ENCODE results near the gene DCAF8. TPM values are rescaled to one million over a fixed set of nuclear protein-coding genes. Genes with fewer than 3 reads are reported as not detected.

The DCAF8 gene
- total and polyA plus RNA-seq, 3 donors from 2014 or later = 127 to 240 (median 233) TPM

DNA sequence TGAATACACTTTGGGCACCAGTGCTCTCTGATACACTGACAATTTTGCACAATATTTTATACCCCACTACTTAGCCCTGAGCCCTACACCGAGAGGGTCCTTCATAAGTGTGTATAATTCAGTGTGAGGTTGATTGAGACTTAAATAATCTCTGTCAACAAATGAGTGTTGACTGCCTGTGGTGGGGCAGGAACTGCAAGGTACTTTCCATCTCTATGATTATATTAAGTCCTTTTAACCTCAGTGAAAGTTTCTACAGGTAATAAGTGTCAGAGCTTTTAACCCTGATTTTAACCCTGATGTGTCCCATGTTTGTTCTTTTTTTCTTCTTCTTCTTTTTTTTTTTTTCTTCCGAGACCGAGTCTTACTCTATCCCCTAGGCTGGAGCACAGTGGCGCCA lies 66.2 kb downstream of the DCAF8 start:
- intact Hi-C loops (cut with DNase I; ENCODE audit: low total_unique reads) = loop anchor here (10.0 kb wide), 2 partner anchors 49 to 91 kb away; no protein-coding TSS in a partner anchor
- Histone ChIP-seq H3K36me3 (ENCODE audit: low read depth, missing control alignments) (no peaks in the 10 kb centered on the region), H3K4me3 (no peak overlapping the region), H3K4me1 (peaks cover 11% of the 10 kb centered on the region), H3K27ac (no peak overlapping the region), H3K27me3 (no peaks in the 10 kb centered on the region), H3K9me3 (no peaks in the 10 kb centered on the region)
- 83 to 90% methylated on average over 4 of the region's 4 CpGs for WGBS, 2 donors
- TF ChIP-seq, protein P1, sequence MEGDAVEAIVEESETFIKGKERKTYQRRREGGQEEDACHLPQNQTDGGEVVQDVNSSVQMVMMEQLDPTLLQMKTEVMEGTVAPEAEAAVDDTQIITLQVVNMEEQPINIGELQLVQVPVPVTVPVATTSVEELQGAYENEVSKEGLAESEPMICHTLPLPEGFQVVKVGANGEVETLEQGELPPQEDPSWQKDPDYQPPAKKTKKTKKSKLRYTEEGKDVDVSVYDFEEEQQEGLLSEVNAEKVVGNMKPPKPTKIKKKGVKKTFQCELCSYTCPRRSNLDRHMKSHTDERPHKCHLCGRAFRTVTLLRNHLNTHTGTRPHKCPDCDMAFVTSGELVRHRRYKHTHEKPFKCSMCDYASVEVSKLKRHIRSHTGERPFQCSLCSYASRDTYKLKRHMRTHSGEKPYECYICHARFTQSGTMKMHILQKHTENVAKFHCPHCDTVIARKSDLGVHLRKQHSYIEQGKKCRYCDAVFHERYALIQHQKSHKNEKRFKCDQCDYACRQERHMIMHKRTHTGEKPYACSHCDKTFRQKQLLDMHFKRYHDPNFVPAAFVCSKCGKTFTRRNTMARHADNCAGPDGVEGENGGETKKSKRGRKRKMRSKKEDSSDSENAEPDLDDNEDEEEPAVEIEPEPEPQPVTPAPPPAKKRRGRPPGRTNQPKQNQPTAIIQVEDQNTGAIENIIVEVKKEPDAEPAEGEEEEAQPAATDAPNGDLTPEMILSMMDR (IDR thresholded peaks at IDR 0.05) = no peak
- no peak for TF ChIP-seq POLR2A (IDR thresholded peaks at IDR 0.05)
- DNase-seq = no peak

DNA sequence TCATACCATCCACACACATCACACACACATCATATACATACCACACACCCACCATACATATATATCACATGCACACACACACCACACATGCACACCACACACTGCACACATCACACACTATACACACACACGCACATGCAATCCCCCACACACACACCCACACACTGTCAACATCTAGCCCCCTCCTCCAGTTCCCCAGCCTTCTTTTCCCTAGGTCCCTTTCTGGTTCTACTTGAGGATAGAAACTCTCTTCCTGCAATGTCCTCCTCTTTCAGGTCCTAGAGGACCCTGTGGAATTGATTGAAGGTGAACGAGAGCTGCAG lies 67.7 kb downstream of the DCAF8 start:
- intact Hi-C loops (cut with DNase I; ENCODE audit: low total_unique reads) = loop anchor here (10.0 kb wide), 2 partner anchors 50 to 90 kb away; no protein-coding TSS in a partner anchor
- Histone ChIP-seq H3K27ac (no peak overlapping the region), H3K4me3 (no peak overlapping the region), H3K36me3 (ENCODE audit: low read depth, missing control alignments) (no peaks in the 10 kb centered on the region), H3K9me3 (no peaks in the 10 kb centered on the region), H3K4me1 (peaks cover 11% of the 10 kb centered on the region), H3K27me3 (no peaks in the 10 kb centered on the region)
- no peak for DNase-seq
- 72 to 80% methylated on average over 2 of the region's 2 CpGs for WGBS, 2 donors
- TF ChIP-seq POLR2A (IDR thresholded peaks at IDR 0.05) = no peak
- TF ChIP-seq, protein P1 (IDR thresholded peaks at IDR 0.05) = no peak

DNA sequence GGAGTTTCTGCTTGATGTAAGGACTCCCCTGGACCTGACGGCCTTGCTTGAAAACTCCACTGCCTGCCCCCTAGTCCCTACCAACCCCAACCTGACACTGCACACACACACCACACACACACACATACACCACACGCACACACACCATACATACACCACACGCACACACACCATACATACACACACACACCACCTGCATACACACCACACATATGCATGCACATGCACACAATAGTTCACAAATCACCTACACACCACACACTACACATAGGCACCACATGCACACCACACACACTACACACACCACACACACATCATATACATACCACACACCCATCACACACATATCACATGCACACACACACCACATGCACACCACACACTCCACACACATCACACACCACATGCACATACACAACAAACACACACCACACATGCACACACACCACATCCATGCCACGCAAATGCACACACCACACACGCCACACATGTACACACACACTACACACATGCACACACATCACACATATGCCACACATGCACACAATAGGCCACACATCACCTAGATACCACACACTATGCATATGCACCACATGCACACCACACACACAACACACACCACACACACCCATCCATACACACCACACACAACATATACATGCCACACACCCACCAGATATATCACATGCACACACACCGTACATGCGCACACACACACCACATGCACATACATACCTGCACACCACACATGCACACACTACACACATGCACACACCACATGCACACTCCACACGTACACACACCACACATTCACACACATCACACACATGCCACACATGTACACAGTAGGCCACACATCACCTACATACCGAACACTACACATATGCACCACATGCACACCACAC lies 68.3 kb downstream of the DCAF8 start:
- H3K9me3 ChIP-seq = no peaks in the 10 kb centered on the region
- no peak for DNase-seq
- no peaks in the 10 kb centered on the region for H3K27me3 ChIP-seq
- WGBS, 2 donors = 70 to 86% methylated on average over 9 of the region's 9 CpGs
- peaks cover 11% of the 10 kb centered on the region for H3K4me1 ChIP-seq
- H3K36me3 ChIP-seq (ENCODE audit: low read depth, missing control alignments) = no peaks in the 10 kb centered on the region
- H3K4me3 ChIP-seq = no peak overlapping the region
- TF ChIP-seq POLR2A (IDR thresholded peaks at IDR 0.05) = no peak
- TF ChIP-seq, protein P1 (IDR thresholded peaks at IDR 0.05) = no peak
- no peak overlapping the region for H3K27ac ChIP-seq
- intact Hi-C loops (cut with DNase I; ENCODE audit: low total_unique reads) = loop anchor here (10.0 kb wide), 2 partner anchors 51 to 89 kb away; no protein-coding TSS in a partner anchor

DNA sequence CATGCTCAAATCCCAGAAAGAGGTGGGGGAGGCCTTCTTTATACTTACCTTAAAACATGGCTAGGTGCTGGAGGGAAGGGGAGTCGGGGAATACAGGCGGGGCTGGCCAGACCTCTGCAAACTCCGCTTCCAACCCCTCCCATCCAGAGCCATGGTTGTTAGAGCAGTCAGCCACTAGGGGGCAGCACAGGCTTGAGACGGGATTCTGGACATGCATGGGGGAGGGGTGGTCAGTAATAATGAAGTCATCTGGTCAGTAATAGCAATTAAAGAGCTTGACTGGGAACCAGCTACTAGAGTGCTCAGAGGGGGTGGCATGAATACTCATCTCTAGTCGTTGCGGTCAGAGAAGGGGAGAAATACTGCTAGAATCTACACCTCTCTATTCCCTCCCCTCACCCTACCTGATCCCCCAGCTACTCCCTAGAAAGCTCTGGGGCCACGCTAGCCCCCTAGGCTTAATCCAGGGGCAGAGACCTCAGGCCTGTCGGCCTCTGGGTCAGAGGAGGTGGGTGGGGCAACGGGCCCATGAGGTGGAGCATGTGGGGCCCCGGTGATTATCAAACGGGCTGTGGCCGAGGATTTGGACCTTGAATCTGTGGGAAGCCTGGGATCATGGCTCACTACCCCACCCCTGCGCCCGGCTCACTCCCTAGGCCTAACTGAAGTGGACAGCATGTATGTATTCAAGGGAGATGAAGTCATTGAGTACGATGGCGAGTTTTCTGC lies 69.1 kb downstream of the DCAF8 start:
- H3K9me3 ChIP-seq = no peaks in the 10 kb centered on the region
- H3K27ac ChIP-seq = no peak overlapping the region
- peaks cover 11% of the 10 kb centered on the region for H3K4me1 ChIP-seq
- H3K36me3 ChIP-seq (ENCODE audit: low read depth, missing control alignments) = no peaks in the 10 kb centered on the region
- peak; percentile 92 for DNase-seq
- no peaks in the 10 kb centered on the region for H3K27me3 ChIP-seq
- 18 to 25% methylated on average over 10 to 16 of the region's 16 CpGs for WGBS, 2 donors
- intact Hi-C loops (cut with DNase I; ENCODE audit: low total_unique reads) = loop anchor here (10.0 kb wide), 2 partner anchors 52 to 88 kb away; no protein-coding TSS in a partner anchor
- TF ChIP-seq, protein P1 (IDR thresholded peaks at IDR 0.05) = peak; percentile 93 to 98 (median 98)
- no peak for TF ChIP-seq POLR2A (IDR thresholded peaks at IDR 0.05)
- no peak overlapping the region for H3K4me3 ChIP-seq
